G401.6 (cell line): ENCODE results near the gene SH3BP1.
A peak's percentile ranks its signal among the peaks of the same experiment; 100 is the strongest.
"Not testable (repeated sequence)": the region's sequence is repeated elsewhere in the genome, so short reads cannot be mapped to it uniquely, and the experiment has no call there.

Source experiments
- FAIRE-seq: peaks from 2 replicates; lab custom pipeline; 2012; peaks lifted over from hg19 to GRCh38; lab: Jason Lieb, UNC

SH3BP1 gene

DNA sequence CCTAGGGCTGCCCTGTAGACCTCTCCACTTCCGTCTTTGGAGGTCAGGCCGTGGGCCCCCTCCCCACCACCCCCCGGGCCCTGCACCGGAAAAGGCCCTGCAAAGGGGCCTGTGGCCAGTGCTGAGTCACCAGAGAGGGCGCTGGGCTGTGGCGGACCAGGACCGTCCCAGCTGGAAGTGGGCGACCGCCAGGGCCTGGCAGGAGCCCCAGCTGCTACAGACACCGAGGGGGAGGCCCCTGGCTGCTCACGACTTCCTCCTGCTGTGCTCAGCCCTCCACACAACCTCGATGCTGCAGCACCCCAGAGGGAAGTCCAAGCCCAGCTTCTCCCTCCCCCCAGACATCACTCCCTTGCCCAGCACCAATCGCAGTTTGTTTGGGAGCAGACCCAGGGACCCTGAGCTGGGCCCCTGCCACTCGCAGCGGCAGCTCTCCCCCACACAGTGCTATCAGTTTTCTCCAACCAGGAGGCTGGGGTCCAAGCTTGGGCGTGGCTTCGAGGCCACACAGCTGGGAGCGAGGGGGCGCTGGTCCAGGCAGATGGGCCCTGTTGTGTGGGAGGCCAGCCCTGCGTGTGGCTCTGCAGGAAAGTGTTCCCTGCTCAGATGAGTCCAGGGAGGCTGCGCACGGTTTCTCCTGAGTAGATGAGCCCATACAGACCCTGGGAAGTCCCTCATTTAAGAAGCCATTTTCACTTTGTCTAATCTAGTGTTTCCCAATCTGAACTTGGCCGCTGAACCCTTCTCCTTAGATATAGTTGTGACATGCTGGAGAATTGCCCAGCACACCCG is 5.6 kb upstream of the SH3BP1 start:
- no peak for FAIRE-seq

DNA sequence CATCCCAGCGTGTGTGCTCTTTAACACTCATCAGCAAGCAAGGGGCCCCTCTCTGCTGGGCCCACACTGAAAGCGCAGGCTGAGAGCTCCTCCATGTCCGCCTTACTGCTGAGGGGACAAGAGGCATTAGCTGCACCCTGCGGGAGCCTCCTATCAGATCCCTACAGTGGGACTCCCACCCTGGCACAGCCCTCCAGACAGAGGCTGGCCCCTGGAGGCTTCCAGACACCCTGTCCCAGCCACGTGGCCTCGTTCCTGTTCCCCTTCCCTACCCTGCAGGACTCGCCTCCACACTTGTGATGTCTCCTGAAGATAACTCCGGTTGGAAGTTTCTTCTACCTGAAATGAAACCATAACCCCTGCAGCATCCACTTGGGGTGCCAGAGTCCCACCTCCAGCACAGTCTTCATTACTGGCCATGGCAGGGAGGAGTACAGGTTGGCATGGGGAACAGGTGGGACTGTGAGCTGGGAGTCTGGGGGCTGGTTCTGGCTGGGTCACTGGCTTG is 5.0 kb upstream of the SH3BP1 start:
- no peak for FAIRE-seq

DNA sequence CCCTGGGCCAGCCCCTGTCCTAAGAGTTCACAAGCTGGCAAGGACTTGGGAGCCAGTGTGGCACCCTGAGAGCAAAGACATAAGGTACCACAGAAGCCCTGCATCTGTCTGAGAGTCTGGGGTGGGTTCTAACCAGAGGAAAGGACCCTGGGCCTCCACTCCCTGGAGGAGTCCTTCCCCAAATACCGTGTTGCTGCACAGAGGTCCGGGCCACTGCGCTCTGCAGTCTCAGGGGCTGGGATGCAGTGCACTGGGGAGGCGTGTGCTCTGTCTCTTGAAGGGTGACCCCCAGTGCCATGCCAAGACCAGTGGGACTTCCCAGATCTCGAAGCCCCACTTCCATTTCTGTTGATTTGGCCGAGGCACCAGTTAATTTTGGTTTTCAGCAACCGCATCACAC is 4.3 kb upstream of the SH3BP1 start:
- no peak for FAIRE-seq

DNA sequence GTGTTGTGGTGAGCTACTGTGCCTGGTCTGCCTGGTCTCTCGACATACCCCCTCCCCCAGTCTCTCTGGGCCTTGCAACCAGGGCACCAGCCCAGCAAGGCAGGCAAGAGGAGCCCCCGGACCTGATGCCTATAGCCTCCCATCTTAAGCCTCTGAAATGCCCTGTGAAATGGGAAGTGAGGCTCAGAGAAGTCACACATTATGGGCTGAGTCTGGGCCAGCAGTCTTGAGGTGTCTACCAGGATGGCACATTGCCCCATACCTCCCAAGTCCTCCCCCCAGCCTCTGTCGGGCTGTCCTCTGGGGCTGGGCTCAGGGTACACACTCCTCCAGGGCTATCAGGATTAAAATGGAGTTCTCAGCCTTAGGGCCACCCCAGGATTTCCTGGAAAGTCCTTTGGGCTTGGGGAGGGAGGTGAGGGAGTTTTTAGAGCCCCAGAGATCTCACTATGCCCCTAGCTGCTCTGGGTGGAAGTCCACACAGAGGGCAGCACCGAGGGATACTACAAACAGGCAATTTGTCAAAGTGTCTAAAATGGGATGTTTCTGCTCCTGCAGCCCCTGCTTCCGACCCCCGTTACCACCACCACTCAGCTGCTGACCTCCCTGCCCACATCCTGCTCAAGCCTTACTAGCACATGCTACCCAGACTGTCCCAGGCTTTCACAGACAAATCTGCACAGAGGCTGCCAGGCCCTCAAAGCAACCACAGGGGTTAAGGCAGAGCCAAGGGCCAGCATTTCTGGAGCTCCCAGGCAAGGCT is 3.1 kb upstream of the SH3BP1 start:
- no peak for FAIRE-seq

DNA sequence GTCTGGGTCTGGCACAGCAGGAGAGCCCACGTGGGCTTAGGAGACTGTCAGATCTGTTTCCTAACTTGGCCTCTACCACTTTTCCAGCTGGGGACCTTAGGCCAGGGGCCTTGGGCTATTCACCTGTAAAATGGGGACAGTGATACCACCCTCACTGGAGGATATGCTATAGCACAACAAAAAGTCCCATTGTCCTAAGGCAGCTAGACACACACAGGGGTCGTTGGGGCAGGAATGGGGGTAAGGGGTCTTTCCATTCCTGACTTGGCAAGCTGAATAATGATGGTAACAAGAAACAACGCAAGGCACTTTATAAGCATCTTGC is 2.6 kb upstream of the SH3BP1 start:
- FAIRE-seq, result no peak

DNA sequence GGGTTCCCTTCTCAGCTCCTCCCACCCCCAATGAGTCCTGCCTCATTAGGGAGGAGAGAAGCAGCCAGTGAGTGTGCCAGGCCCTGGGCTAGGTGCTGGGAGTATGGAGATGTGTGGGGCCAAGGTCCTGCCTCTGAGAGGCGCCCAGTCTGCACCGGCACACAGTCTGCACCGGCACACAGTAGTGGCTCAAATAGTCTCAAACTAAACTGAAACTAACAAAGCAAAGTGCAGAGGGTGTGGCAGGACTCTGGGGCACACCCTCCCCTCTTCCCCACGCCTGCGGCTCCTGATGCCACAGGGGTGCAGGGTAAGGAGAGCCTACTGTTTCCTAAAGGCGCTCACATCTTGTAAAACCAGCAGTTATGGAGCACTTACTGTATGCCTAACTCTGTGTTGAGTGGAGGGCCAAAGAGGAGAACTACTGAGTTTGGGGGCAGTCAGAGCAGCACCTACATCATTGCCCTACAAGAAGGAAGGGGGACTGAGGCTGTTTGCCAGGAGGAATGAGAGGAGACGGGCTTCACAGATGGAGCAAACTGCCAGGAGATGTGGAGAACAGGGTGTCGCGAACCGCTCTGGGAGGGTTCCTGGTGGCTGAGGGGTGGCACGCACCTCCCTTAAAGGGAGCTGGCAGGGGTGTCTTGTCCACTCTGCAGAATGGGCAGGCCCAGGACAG is 939 bp upstream of the SH3BP1 start:
- FAIRE-seq, result peak; percentile 34

DNA sequence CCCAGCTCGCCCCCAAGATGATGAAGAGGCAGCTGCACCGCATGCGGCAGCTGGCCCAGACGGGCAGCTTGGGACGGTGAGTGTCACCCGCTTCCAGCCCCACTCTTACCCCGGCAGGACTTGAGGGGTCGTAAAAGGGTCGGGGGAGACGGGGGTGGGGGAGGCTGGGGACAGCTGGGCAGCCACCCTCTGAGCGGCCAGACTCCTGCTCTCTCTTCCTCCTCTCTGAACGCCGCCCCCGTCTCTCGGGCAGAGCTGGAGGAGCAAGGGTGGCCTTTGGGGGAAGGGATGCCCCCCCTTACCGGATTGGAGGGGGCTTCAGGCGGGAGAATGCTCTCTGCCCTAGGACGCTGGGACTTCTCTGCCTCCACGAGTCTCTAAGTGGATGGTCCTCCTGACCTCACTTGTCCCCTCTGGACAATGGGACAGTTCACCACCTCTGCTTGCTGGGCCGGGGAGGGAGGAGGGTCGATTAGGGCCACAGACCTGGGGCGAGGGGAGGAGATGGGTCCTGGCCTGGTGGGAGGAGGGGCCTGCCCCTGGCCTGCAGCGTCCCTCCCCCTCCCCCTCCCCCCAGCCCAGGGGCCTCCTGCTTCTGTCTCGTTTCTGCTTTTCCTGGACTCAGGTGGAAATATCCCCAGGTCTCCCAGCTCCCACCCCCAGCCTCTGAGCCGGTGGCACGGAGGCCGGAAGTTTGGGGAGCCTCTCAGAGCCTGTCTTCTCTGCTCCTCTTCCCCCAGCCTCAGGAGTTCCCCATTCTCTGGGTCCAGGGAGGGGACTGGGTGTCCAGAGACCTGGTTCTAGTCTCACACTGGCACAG is 512 bp downstream of the SH3BP1 start:
- FAIRE-seq, result no peak

DNA sequence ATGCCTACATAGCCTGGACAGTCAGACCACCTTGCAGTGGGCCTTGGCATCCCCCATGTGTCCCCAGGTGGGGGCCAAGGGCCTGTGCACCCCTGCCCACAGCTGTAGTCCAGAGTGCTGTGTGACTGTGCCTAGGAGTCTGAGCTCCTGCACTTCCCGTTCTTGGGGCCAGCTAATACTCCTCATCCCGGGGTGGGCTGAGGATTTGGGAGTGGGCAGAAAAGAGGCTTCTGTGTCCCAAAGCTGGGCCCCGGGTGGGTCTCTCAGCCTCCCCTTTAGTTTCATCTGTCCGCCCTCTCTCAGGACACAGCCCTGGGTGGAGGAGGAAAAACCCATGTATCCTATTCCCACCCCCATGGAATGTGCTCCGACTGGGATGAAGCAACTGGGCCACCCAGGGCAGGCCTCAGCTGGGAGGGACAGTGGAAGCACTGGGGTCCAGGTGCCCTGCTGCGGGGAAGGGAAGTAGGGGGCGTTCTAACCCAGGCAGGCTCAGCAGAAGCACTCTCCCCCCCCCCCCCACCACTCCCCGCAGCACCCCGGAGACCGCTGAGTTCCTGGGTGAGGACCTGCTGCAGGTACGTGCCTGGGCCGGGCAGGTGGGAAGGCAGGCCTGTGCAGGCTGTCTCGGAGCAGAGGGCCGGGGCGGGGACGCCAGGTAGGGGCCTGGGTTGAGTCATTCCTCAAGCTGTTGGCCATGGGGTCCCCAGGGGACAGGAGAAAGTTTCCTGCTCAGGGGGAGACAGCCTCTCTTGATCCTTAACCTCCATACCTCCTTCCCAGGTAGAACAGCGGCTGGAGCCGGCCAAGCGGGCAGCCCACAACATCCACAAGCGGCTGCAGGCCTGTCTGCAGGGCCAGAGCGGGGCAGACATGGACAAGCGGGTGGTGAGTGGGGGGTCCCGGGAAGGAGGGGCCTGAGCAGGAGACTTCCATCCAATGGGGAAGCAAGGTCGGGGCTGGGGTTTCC is 1.4 kb downstream of the SH3BP1 start:
- no peak for FAIRE-seq

DNA sequence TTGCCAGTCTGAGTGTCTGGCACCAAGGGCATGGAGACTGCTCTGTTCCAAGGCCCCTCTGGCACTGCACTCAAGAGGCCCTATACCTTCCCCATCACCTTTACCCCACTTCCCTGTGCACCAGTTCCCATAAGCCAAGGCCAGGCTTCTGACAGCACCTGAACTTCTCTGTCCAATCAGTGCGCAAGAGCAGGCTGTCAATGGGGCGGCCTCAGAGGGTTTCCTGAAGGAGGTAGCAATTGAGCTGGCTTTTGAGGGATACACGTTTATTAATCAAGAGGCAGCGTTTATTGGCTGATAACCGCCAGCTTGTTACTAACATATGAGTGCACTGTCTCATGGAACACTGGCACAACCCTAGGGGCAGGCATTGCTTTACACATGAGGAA is 2.1 kb downstream of the SH3BP1 start:
- FAIRE-seq, result no peak

DNA sequence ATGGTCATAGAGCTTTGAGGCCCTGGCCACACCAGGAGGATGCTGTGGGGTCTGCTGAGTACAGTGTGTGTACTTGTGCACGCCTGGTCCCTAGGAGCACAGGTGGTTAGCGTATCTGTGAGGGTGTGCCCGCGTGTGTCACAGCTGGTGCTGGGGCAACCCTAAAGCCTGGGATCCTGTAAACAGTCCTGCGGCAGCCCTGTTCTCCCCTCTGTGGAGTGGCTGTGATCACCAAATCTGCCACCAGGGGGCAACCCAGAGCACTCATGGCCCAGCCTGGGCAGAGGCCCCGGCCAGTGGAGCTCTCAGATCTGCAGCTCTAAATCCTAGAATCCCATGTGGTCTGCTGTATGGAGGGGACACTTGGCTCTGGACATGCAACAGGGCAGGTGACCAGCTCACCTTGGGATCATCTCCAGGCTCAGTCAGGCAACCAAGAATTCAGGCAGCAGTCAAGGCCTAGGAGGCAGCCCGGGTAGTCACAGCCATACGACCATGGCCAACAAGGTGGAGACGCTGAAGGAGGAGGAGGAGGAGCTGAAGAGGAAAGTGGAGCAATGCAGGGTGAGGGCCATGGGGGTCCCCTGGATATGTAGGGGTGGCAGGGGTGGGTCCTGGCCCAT is 3.9 kb downstream of the SH3BP1 start:
- FAIRE-seq, result peak; percentile 80

DNA sequence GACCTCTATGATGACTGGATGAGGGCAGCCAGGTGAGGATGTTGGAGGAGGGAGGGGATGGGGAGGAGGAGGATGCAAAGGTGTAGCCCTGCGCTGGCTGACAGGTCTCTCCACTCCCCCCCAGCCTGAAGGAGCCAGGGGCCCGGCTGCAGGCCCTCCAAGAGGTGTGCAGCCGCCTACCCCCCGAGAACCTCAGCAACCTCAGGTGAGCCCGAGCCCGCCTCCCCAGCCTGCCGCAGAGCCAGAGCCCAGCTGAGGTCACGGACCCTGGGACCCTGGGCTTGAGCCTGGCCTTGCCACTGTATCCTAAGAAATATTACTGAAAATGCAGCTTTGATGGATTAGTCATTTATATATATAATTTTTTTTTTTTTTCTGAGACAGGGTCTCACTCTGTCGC is 7.8 kb downstream of the SH3BP1 start:
- no peak for FAIRE-seq

DNA sequence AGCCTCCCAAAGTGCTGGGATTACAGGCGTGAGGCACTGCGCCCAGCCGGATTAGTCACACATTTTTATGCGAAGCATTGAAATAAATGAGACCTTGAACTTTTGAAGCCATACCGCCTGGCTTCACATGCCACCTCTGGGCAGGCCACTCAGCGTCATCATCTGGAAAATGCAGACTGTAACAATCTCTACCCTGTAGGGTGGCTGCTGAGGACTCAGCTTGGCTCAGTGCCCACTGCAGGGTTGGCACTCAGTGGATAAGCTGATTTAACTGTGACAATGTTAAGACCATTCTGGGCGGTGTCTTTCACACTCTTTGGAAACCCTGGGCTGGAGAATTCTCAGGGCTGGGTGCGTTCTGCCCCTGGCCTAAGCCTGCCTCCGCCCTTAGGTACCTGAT is 8.5 kb downstream of the SH3BP1 start:
- no peak for FAIRE-seq

DNA sequence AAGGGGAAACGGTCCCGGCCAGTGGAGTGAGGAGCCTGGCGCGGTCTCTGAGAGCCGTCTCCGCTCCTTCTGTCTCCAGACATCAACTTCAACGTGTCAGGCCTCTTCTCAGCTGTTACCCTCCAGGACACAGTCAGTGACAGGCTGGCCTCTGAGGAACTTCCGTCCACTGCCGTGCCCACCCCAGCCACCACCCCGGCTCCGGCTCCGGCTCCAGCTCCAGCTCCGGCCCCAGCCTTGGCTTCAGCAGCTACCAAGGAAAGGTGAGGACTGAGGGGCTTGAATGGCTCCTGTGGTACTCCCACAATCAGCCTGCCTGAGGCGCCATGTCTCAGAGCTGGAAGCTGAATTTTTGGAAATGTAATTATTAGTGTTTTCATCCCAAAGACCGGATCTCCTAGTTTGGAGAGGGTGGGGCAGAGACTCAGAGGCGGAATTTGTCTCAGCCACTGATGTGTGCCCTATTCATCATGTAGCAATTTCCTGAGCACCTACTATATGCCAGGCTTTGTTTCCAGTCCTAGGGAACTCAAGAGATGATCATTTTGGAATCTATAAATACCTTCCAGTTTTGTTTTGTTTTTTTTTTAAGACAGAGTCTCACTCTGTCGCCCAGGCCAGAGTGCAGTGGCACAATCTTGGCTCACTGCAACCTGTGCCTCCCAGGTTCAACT is 11.1 kb downstream of the SH3BP1 start:
- no peak for FAIRE-seq

DNA sequence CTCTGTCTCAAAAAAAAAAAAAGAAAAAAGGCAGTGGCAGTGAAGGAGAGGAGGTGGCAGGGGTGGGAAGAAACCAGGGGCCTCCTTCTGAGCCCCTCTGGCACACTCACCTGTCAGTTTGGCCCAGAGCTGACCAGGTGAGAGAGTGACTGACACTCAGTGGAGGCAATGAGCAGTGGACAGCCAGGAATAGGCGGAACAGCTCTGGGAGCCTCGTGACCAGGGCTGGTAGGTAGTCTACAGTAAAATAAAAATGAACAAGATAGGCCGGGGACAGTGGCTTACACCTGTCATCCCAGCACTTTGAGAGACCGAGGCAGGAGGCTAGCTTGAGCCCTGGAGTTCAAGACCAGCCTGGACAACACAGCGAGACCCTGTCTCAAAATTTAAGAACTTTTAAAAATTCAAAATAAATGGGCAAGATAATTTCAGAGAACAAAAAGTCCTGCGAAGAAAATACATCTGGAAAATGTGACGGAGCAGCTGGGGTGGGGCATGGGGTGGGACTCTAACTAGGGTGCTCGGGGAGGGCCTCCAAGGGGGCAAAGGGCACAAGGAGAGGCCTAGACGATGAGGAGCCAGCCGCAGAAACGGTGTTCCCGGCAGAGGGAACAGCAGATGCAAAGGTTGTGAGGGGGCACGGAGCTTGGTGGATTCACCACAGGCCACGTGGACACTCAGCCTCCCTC is 15.2 kb downstream of the SH3BP1 start:
- FAIRE-seq, result no peak

DNA sequence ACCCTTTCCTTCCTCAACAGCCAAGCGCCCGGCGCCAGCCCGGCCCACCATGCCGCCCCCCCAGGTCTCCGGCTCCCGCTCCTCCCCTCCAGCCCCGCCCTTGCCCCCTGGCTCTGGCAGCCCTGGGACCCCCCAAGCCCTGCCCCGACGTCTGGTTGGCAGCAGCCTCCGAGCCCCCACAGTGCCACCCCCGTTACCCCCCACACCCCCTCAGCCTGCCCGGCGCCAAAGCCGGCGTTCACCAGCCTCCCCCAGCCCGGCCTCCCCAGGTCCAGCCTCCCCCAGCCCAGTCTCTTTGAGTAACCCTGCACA is 15.7 kb downstream of the SH3BP1 start:
- no peak for FAIRE-seq

DNA sequence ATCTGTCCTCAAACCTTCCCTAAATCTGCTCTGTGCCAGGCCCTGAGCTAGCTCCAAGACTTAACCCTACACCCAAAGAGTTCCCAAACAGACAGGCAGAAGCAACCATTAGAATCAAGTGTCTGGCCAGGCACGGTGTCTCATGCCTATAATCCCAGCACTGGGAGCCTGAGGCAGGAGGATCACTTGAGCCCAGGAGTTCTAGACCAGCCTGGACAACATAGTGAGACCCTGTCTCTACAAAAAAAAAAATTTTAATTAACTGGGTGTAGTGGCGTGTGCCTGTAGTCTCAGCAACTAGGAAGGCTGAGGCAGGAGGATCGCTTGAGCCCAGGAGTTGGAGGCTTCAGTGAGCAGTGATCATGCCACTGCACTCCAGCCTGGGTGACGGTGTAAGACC is 17.1 kb downstream of the SH3BP1 start:
- FAIRE-seq, result not testable (repeated sequence)

DNA sequence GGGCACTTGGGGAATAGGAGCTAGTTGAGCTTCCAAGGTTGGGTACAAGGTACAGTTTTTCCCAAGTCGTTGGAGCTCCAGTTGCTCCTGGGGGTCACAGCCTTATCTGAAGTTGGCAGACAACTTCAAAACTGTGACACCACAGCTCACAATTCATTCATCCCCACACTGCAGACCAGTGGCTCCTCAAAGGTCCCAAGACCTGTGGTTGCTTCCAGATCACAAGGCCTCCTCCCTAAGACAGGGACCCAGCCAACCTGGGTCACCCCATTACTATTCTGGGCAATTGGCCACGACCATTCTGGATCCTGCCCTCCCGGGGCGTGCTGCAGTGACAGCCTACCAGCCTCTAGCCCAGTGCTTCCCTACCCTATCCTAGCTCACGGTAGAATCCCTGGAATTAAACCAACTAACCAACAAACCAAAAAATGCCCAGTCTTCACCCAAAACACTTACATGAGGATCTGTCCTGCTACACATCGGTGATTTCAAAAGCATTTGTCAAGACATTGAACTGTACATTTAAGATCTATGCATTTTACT is 18.2 kb downstream of the SH3BP1 start:
- FAIRE-seq, result no peak

DNA sequence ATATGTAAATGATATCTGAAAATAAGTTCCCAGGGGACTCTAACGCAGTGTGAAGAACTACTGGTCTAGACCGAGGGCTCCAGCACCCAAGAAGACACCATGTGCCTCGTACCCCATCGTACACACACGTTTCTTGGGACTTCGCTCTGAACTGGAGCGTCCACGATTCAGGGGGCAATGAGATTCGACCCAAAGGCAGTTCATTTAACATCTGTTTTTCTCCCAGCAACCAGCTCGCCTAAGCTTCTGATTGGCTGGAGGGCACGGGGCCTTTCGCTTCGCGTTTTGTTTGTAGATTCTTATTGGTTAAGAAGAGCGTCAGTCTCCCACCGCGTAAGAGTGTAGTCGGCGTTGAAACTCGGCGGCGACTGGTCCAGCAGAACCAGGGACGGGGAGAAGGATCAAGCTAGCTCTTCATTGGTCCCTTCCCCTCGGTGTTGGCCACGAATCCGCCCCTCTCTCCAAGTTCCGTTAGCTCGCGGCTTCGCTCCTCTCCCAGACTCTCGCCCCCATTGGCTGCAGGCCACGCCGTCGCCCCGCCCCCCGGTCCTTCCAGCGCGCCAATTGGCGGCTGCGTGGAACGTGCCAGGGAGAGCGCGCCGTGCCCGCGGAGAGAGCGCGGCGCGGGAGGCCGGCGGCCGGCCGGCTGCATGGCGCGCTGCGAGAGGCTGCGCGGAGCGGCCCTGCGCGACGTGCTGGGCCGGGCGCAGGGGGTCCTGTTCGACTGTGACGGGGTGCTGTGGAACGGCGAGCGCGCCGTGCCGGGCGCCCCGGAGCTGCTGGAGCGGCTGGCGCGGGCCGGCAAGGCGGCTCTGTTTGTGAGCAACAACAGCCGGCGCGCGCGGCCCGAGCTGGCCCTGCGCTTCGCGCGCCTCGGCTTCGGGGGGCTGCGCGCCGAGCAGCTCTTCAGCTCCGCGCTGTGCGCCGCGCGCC is 18.9 kb downstream of the SH3BP1 start, which contains the start of gene PDXP:
TSS of gene PDXP (plus strand) at position 591 of the 933 bp plus-strand sequence. CDS start at position 651, 60 bp downstream.
- FAIRE-seq, result peak; percentile 99
